Calu3 (cell line): ENCODE measurements around the gene BTN2A1. TPM values are rescaled to one million over a fixed set of nuclear protein-coding genes. Genes with fewer than 3 reads are reported as not detected.

Source experiments
- BruUV-seq: library from RNA; stranded (reverse); fragments of 400-500 nt; replicated peaks from 2 replicates; lab custom pipeline; 2021; lab: Mats Ljungman, UMichigan
- CTCF ChIA-PET: fragments of 300-600 bp; sonication (Branson Sonifier 250); formaldehyde crosslinking; loops from one replicate; lab custom pipeline; 2022; ENCODE audit warnings: antibody characterized with exemption; lab: Charles Lee
- DNase-seq: peaks from one replicate; pipeline ENCODE4 v3.0.0; 2022
- H3K27ac Mint-ChIP-seq: one replicate; pipeline ENCODE4 v1.8.0; 2022; ENCODE audit warnings: mixed read lengths; ENCODE audit not compliant: unreplicated experiment
- H3K27me3 Mint-ChIP-seq: one replicate; pipeline ENCODE4 v1.8.0; 2022; ENCODE audit warnings: mixed read lengths; ENCODE audit not compliant: unreplicated experiment
- H3K36me3 Mint-ChIP-seq: one replicate; pipeline ENCODE4 v1.8.0; 2022; ENCODE audit warnings: mild to moderate bottlenecking, moderate library complexity, mixed read lengths; ENCODE audit not compliant: insufficient read depth, unreplicated experiment
- H3K4me1 Mint-ChIP-seq: one replicate; pipeline ENCODE4 v1.8.0; 2022; ENCODE audit warnings: mild to moderate bottlenecking, low read depth, mixed read lengths; ENCODE audit not compliant: unreplicated experiment
- H3K4me3 Mint-ChIP-seq: one replicate; pipeline ENCODE4 v1.8.0; 2022; ENCODE audit warnings: mild to moderate bottlenecking, low read depth, moderate library complexity, mixed read lengths; ENCODE audit not compliant: unreplicated experiment
- H3K9me3 Mint-ChIP-seq: one replicate; pipeline ENCODE4 v1.8.0; 2022; ENCODE audit warnings: low read depth, mixed read lengths; ENCODE audit not compliant: unreplicated experiment
- CTCF ChIP-seq: fragments of 200-600 bp; IDR thresholded peaks from one replicate; pipeline ENCODE4 v1.8.0; 2022; ENCODE audit warnings: antibody characterized with exemption; ENCODE audit not compliant: unreplicated experiment
- intact Hi-C: fragments of 100-400 bp; cut with micrococcal nuclease; formaldehyde crosslinking; loops from one replicate; pipeline ENCODE4 v1.10.0; 2022; ENCODE audit not compliant: unreplicated experiment
- total RNA-seq: library from RNA; stranded (reverse); gene quantifications from 2 replicates; pipeline ENCODE4 v1.2.3, GENCODE V29; 2022

Gene BTN2A1
- total RNA-seq, 1 experiment from 2014 or later = 32.5 TPM

- intact Hi-C loops = no loop called here
- no peak for DNase-seq
- no peaks in the 10 kb centered on the region for H3K27me3 Mint-ChIP-seq
- H3K27ac Mint-ChIP-seq = no peak overlapping the region
- BruUV-seq = no TSS peak
- CTCF ChIA-PET = no interaction called here
- peaks cover 5% of the 10 kb centered on the region for H3K36me3 Mint-ChIP-seq
- H3K4me1 Mint-ChIP-seq = peaks cover 12% of the 10 kb centered on the region
- H3K9me3 Mint-ChIP-seq = no peaks in the 10 kb centered on the region
- no peak for TF ChIP-seq CTCF
- H3K4me3 Mint-ChIP-seq = no peak overlapping the region
Observed at GRCh38 chr6:26452631-26453235, 5.0 kb upstream of the BTN2A1 start.

GRCh38 chr6:26454631-26455030 is 3.1 kb upstream of the BTN2A1 start:
- intact Hi-C loops = no loop called here
- peaks cover 18% of the 10 kb centered on the region for H3K4me1 Mint-ChIP-seq

GRCh38 chr6:26455357-26455970 is 2.3 kb upstream of the BTN2A1 start:
- Mint-ChIP-seq H3K4me3 (no peak overlapping the region), H3K4me1 (peaks cover 20% of the 10 kb centered on the region), H3K27ac (no peak overlapping the region), H3K27me3 (no peaks in the 10 kb centered on the region), H3K9me3 (no peaks in the 10 kb centered on the region), H3K36me3 (peaks cover 29% of the 10 kb centered on the region)
- DNase-seq = no peak
- no TSS peak for BruUV-seq
- CTCF ChIA-PET = no interaction called here
- TF ChIP-seq CTCF = no peak
- intact Hi-C loops = no loop called here

More at GRCh38 chr6:26454631-26455030, 3.1 kb upstream of the BTN2A1 start:
- Mint-ChIP-seq H3K36me3 (peaks cover 21% of the 10 kb centered on the region), H3K9me3 (no peaks in the 10 kb centered on the region), H3K27ac (no peak overlapping the region), H3K4me3 (no peak overlapping the region), H3K27me3 (no peaks in the 10 kb centered on the region)
- no peak for DNase-seq
- BruUV-seq = no TSS peak
- TF ChIP-seq CTCF = no peak
- CTCF ChIA-PET = no interaction called here

- no TSS peak for BruUV-seq
- H3K4me3 Mint-ChIP-seq = peak overlapping the region; percentile 81
- peak overlapping the region; percentile 93 for H3K27ac Mint-ChIP-seq
- intact Hi-C loops = no loop called here
- no peaks in the 10 kb centered on the region for H3K27me3 Mint-ChIP-seq
- peaks cover 20% of the 10 kb centered on the region for H3K4me1 Mint-ChIP-seq
- H3K36me3 Mint-ChIP-seq = peaks cover 41% of the 10 kb centered on the region
- no peaks in the 10 kb centered on the region for H3K9me3 Mint-ChIP-seq
- DNase-seq = no peak
- CTCF ChIA-PET = no interaction called here
- no peak for TF ChIP-seq CTCF
Observed at GRCh38 chr6:26457264-26457805, 420 bp upstream of the BTN2A1 start.
